Glomerular endothelial cell (primary cell): ENCODE data around the gene ENTPD5. TPM values are rescaled to one million over a fixed set of nuclear protein-coding genes. Genes with fewer than 3 reads are reported as not detected.
A peak's percentile ranks its signal among the peaks of the same experiment; 100 is the strongest.
"Not testable (repeated sequence)": the region's sequence is repeated elsewhere in the genome, so short reads cannot be mapped to it uniquely, and the experiment has no call there.

ENCODE experiments used
- DNase-seq: peaks from one replicate; pipeline ENCODE4 v3.0.0-alpha.2; 2011; ENCODE audit warnings: low read depth, low spot score; ENCODE audit errors: extremely low read depth
- total RNA-seq: library from RNA; depleted of rRNA; stranded (reverse); fragments of >200 nt; gene quantifications from 2 replicates; pipeline ENCODE4 v1.2.3, GENCODE V29; 2015

ENTPD5 gene
- total RNA-seq, 1 donor from 2014 or later: 9.3 TPM

- DNase-seq: no peak
These were observed 10.1 kb downstream of the ENTPD5 start for GRCh38 chr14:74008843-74009499.

- DNase-seq: not testable (repeated sequence)
These were observed 13.4 kb downstream of the ENTPD5 start for GRCh38 chr14:74005664-74006063.

- no peak for DNase-seq
These were observed 20.4 kb downstream of the ENTPD5 start for GRCh38 chr14:73998726-73999125.

GRCh38 chr14:73997944-73998447 is 21.1 kb downstream of the ENTPD5 start:
- DNase-seq: no peak

- DNase-seq: no peak
These were observed 21.8 kb downstream of the ENTPD5 start for GRCh38 chr14:73997108-73997943.

- DNase-seq: no peak
These were observed 22.4 kb downstream of the ENTPD5 start for GRCh38 chr14:73996731-73997107.

GRCh38 chr14:73995977-73996378 is 23.1 kb downstream of the ENTPD5 start:
- DNase-seq: no peak

- DNase-seq: not testable (repeated sequence)
These were observed 24.2 kb downstream of the ENTPD5 start for GRCh38 chr14:73994926-73995325.

GRCh38 chr14:73991092-73991491 is 28.0 kb downstream of the ENTPD5 start:
- DNase-seq: no peak

GRCh38 chr14:73988656-73989055 is 30.4 kb downstream of the ENTPD5 start:
- DNase-seq: not testable (repeated sequence)

- DNase-seq: no peak
These were observed 31.0 kb downstream of the ENTPD5 start for GRCh38 chr14:73988065-73988464.

- no peak for DNase-seq
These were observed 41.2 kb downstream of the ENTPD5 start for GRCh38 chr14:73977896-73978295.

- DNase-seq: no peak
These were observed 43.0 kb downstream of the ENTPD5 start for GRCh38 chr14:73976125-73976524.

- no peak for DNase-seq
These were observed 45.6 kb downstream of the ENTPD5 start for GRCh38 chr14:73973497-73973896.

- DNase-seq: no peak
These were observed 50.2 kb downstream of the ENTPD5 start for GRCh38 chr14:73968885-73969284.

GRCh38 chr14:73965216-73965615 is 53.9 kb downstream of the ENTPD5 start:
- DNase-seq: no peak

GRCh38 chr14:73961192-73961591 is 57.9 kb downstream of the ENTPD5 start:
- no peak for DNase-seq

- DNase-seq: no peak
These were observed 60.5 kb downstream of the ENTPD5 start for GRCh38 chr14:73958591-73958990.

GRCh38 chr14:73955674-73956073 is 63.4 kb downstream of the ENTPD5 start:
- no peak for DNase-seq

GRCh38 chr14:73953731-73954130 is 65.4 kb downstream of the ENTPD5 start:
- no peak for DNase-seq

- peak; percentile 84 for DNase-seq
These were observed 69.0 kb downstream of the ENTPD5 start, which contains the start of the genes COQ6 and FAM161B for GRCh38 chr14:73949752-73950734. Gene COQ6, plus strand, starts transcription at chr14:73950302. Its CDS starts 31 bp downstream, at chr14:73950333. Gene FAM161B, minus strand, starts transcription at chr14:73950094. Its CDS starts 68 bp downstream, at chr14:73950026.
